ENCODE data around the gene GLRB. TPM values are rescaled to one million over a fixed set of nuclear protein-coding genes. Genes with fewer than 3 reads are reported as not detected.

Gene GLRB
- total RNA-seq (2022; extraction: Qiagen RNA extraction), result 0.59 to 1.2 TPM (median 1.1 TPM) in 5 replicates

GRCh38 chr4:157075811-157076577 is at the start of gene GLRB:
Gene GLRB (plus strand): TSS chr4:157076150. CDS start chr4:157078025, 1,875 bp downstream.

GRCh38 chr4:157220371-157220881 is 144.5 kb downstream of the GLRB start, which contains the start of gene GRIA2:
Gene GRIA2 (plus strand): TSS chr4:157220728. CDS start chr4:157221043, 315 bp downstream.

Other genes with a start within 250 kb of the GLRB start
- 2.1 to 4.0 TPM (median 3.1 TPM) in 5 replicates for gene PDGFC, start 104.4 kb upstream of the GLRB start, total RNA-seq (2022; extraction: Qiagen RNA extraction)
- not detected in 5 replicates for gene GRIA2, start 144.6 kb downstream of the GLRB start, total RNA-seq (2022; extraction: Qiagen RNA extraction)